ENCODE results near the gene MYO1A. TPM values are rescaled to one million over a fixed set of nuclear protein-coding genes. Genes with fewer than 3 reads are reported as not detected.

Gene MYO1A
- total RNA-seq, 4 donors from 2014 or later: 0.22 to 0.54 (median 0.29) TPM

- peak; percentile 14 for ATAC-seq
- H3K4me1 ChIP-seq: peaks cover 0 to 10% (median 0%) of the 10 kb centered on the region in 3 donors
- no peak for TF ChIP-seq CTCF (IDR thresholded peaks at IDR 0.05)
- no peak for TF ChIP-seq POLR2A (IDR thresholded peaks at IDR 0.05)
- TF ChIP-seq EP300 (IDR thresholded peaks at IDR 0.05): no peak
- no peak for TF ChIP-seq POLR2AphosphoS5 (IDR thresholded peaks at IDR 0.05)
- no peaks in the 10 kb centered on the region for H3K27me3 ChIP-seq
- peaks cover 0 to 8% of the 10 kb centered on the region in 2 donors for H3K36me3 ChIP-seq
- peak overlapping the region in 2 of 4 donors; percentile 21 to 41 for H3K27ac ChIP-seq
- H3K4me3 ChIP-seq: no peak overlapping the region
- H3K9me3 ChIP-seq: no peaks in the 10 kb centered on the region
- WGBS, 2 donors (ENCODE audit: low coverage in 1 of 2): 50 to 65% methylated on average over 4 to 5 of the region's 7 CpGs
Observed at GRCh38 chr12:56990648-56991318, 59.1 kb downstream of the MYO1A start.

- WGBS, 2 donors (ENCODE audit: low coverage in 1 of 2): 74 to 77% methylated on average over 6 to 7 of the region's 7 CpGs
- ATAC-seq: no peak
- Histone ChIP-seq H3K27me3 (no peaks in the 10 kb centered on the region), H3K4me3 (no peak overlapping the region), H3K27ac (no peak overlapping the region), H3K4me1 (peaks cover 0 to 10% (median 0%) of the 10 kb centered on the region in 3 donors), H3K9me3 (no peaks in the 10 kb centered on the region), H3K36me3 (peaks cover 0 to under 1% of the 10 kb centered on the region in 2 donors)
- no peak for TF ChIP-seq CTCF (IDR thresholded peaks at IDR 0.05)
- TF ChIP-seq POLR2A (IDR thresholded peaks at IDR 0.05): no peak
- TF ChIP-seq EP300 (IDR thresholded peaks at IDR 0.05): no peak
- no peak for TF ChIP-seq POLR2AphosphoS5 (IDR thresholded peaks at IDR 0.05)
Observed at GRCh38 chr12:56989861-56990610, 59.9 kb downstream of the MYO1A start.

GRCh38 chr12:56988207-56988739, 61.7 kb downstream of the MYO1A start:
- no peaks in the 10 kb centered on the region for H3K36me3 ChIP-seq
- H3K27me3 ChIP-seq: no peaks in the 10 kb centered on the region
- no peaks in the 10 kb centered on the region for H3K9me3 ChIP-seq
- H3K4me3 ChIP-seq: no peak overlapping the region
- no peak overlapping the region for H3K27ac ChIP-seq
- 53 to 59% methylated on average over 5 of the region's 5 CpGs for WGBS, 2 donors (ENCODE audit: low coverage in 1 of 2)
- ATAC-seq: no peak
- TF ChIP-seq CTCF (IDR thresholded peaks at IDR 0.05) (no peak), POLR2AphosphoS5 (IDR thresholded peaks at IDR 0.05) (no peak), POLR2A (IDR thresholded peaks at IDR 0.05) (no peak), EP300 (IDR thresholded peaks at IDR 0.05) (no peak)
- H3K4me1 ChIP-seq: peaks cover 0 to 10% (median 0%) of the 10 kb centered on the region in 3 donors

DNA sequence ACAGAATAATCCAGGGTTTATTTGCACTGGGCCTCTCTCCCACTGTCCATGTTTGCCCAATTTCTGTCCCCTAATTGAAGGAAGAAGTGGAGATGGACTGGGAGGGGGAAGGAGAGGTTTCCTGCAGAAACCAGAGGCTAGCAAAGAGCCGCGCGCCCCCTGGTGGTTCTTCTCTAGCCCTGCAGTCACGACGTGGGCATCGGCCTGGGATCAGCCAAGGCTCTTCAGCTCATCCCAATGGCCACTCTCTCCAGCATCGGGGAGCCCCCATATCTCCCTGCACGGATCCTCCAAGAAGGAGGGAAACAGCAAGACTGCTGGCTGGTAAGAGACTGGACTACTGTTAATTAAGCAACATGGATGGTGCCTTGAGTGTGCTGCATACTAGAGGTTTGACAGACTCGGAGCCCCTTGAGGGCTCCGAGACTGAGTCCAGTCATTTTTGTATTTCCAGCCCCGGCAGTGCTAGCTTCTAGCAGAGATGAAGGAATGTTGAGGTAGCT, 62.3 kb downstream of the MYO1A start:
- H3K9me3 ChIP-seq: no peaks in the 10 kb centered on the region
- no peak overlapping the region for H3K4me3 ChIP-seq
- H3K27ac ChIP-seq: no peak overlapping the region
- H3K27me3 ChIP-seq: no peaks in the 10 kb centered on the region
- 11 to 14% methylated on average over 7 to 8 of the region's 11 CpGs for WGBS, 2 donors (ENCODE audit: low coverage in 1 of 2)
- TF ChIP-seq CTCF (IDR thresholded peaks at IDR 0.05) (peak; percentile 94 to 96 (median 94)), POLR2AphosphoS5 (IDR thresholded peaks at IDR 0.05) (no peak)
- H3K36me3 ChIP-seq: no peaks in the 10 kb centered on the region
- ATAC-seq: peak; percentile 84
- H3K4me1 ChIP-seq: peaks cover 0 to 10% (median 0%) of the 10 kb centered on the region in 3 donors
